ENCODE results near the gene MARK4. TPM values are rescaled to one million over a fixed set of nuclear protein-coding genes. Genes with fewer than 3 reads are reported as not detected.
"Not testable (repeated sequence)": the region's sequence is repeated elsewhere in the genome, so short reads cannot be mapped to it uniquely, and the experiment has no call there.

Gene MARK4
- total RNA-seq, 1 experiment from 2014 or later = 58.5 TPM

DNA sequence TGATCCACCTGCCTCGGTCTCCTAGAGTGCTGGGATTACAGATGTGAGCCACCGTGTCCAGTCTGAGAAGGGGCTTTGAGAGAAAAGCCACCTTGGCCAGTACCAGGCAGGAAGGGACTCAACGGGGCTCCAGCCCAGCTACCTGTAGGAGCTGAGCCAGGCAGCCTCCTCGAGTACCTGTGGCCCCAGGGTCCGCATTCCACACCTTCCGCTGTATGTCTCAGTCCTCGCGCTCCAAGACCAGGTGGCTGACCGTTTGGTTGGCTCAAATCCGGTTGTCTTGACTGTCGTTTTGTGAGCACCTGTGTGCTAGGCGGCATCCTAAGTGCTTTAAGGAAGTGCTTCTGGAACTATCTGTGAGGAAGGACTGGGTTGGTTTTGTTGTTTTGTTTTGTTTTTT is 16.2 kb downstream of the MARK4 start:
- no peaks in the 10 kb centered on the region for H3K9me3 Mint-ChIP-seq
- peaks cover 12% of the 10 kb centered on the region for H3K36me3 Mint-ChIP-seq
- no peaks in the 10 kb centered on the region for H3K4me1 Mint-ChIP-seq
- H3K27ac Mint-ChIP-seq = no peak overlapping the region; the same call in 1 of the 2 replicates
- CTCF ChIA-PET = interaction anchor here (1.4 kb wide), 1 partner anchor 278 kb away, joined by 3 read pairs; no protein-coding TSS in a partner anchor
- DNase-seq (ENCODE audit: low spot score) = no peak
- no peaks in the 10 kb centered on the region for H3K27me3 Mint-ChIP-seq (ENCODE audit: low read depth)
- H3K4me3 Mint-ChIP-seq = no peak overlapping the region
- no peak for ATAC-seq
- POLR2A ChIA-PET = no interaction called here
- no peak for TF ChIP-seq GRHL2 (CRISPR knock-in tag; IDR thresholded peaks at IDR 0.05; ENCODE audit: insufficient replicate concordance, severe bottlenecking)
- no peak for TF ChIP-seq ZNF121 (CRISPR knock-in tag; IDR thresholded peaks at IDR 0.05)
- TF ChIP-seq TEAD1 (CRISPR knock-in tag; IDR thresholded peaks at IDR 0.05) = no peak
- no peak for TF ChIP-seq ATF1 (CRISPR knock-in tag; IDR thresholded peaks at IDR 0.05)
- TF ChIP-seq, protein P1, sequence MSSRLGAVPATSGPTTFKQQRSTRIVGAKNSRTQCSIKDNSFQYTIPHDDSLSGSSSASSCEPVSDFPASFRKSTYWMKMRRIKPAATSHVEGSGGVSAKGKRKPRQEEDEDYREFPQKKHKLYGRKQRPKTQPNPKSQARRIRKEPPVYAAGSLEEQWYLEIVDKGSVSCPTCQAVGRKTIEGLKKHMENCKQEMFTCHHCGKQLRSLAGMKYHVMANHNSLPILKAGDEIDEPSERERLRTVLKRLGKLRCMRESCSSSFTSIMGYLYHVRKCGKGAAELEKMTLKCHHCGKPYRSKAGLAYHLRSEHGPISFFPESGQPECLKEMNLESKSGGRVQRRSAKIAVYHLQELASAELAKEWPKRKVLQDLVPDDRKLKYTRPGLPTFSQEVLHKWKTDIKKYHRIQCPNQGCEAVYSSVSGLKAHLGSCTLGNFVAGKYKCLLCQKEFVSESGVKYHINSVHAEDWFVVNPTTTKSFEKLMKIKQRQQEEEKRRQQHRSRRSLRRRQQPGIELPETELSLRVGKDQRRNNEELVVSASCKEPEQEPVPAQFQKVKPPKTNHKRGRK (CRISPR knock-in tag; IDR thresholded peaks at IDR 0.05; ENCODE audit: borderline replicate concordance) = no peak
- no peak for TF ChIP-seq GTF2I (CRISPR knock-in tag; conservative IDR thresholded peaks at IDR 0.05)
- TF ChIP-seq, protein P2, sequence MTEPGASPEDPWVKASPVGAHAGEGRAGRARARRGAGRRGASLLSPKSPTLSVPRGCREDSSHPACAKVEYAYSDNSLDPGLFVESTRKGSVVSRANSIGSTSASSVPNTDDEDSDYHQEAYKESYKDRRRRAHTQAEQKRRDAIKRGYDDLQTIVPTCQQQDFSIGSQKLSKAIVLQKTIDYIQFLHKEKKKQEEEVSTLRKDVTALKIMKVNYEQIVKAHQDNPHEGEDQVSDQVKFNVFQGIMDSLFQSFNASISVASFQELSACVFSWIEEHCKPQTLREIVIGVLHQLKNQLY (CRISPR knock-in tag; IDR thresholded peaks at IDR 0.05) = no peak
- TF ChIP-seq, protein P3, sequence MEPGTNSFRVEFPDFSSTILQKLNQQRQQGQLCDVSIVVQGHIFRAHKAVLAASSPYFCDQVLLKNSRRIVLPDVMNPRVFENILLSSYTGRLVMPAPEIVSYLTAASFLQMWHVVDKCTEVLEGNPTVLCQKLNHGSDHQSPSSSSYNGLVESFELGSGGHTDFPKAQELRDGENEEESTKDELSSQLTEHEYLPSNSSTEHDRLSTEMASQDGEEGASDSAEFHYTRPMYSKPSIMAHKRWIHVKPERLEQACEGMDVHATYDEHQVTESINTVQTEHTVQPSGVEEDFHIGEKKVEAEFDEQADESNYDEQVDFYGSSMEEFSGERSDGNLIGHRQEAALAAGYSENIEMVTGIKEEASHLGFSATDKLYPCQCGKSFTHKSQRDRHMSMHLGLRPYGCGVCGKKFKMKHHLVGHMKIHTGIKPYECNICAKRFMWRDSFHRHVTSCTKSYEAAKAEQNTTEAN (CRISPR knock-in tag; IDR thresholded peaks at IDR 0.05) = no peak
- TF ChIP-seq OVOL2 (CRISPR knock-in tag; IDR thresholded peaks at IDR 0.05; ENCODE audit: borderline replicate concordance) = no peak
- no peak for TF ChIP-seq ZNF219 (CRISPR knock-in tag; IDR thresholded peaks at IDR 0.05; ENCODE audit: borderline replicate concordance)
- TF ChIP-seq, protein P4, sequence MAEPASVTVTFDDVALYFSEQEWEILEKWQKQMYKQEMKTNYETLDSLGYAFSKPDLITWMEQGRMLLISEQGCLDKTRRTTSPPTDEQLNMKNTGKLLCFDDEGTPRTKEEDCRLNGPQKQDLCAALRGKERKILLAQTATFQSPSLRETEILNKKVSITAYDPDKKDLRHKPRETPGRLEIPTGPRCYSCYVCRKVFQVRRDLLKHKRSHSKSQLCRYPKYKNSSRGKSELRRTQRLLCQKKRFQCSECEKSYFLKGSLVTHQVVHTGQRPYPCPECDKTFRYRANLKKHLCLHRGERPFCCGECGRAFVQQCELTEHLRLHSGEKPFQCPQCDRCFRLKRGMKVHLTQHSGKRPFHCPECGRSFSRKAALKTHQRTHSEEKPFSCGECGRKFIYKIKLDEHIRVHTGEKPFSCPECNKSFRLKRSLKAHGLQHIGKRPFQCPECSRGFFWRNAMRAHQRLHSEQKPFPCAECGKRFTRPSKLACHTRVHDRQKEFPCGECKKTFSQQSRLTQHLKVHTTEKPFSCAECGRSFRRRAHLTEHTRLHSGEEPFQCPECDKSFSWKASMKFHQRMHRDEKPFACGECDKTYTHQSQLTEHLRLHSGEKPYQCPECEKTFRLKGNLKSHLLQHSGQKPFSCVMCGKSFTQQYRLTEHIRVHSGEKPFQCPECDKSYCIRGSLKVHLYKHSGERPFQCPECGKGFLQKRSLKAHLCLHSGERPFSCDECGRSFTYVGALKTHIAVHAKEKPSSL (CRISPR knock-in tag; conservative IDR thresholded peaks at IDR 0.05) = no peak
- TF ChIP-seq, protein P5, sequence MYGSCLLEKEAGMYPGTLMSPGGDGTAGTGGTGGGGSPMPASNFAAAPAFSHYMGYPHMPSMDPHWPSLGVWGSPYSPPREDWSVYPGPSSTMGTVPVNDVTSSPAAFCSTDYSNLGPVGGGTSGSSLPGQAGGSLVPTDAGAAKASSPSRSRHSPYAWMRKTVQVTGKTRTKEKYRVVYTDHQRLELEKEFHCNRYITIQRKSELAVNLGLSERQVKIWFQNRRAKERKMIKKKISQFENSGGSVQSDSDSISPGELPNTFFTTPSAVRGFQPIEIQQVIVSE (CRISPR knock-in tag; IDR thresholded peaks at IDR 0.05; ENCODE audit: borderline replicate concordance) = no peak
- TF ChIP-seq ZNF317 (CRISPR knock-in tag; IDR thresholded peaks at IDR 0.05; ENCODE audit: borderline replicate concordance, low read depth) = no peak
- TF ChIP-seq ZBTB21 (CRISPR knock-in tag; IDR thresholded peaks at IDR 0.05; ENCODE audit: borderline replicate concordance) = no peak
- no peak for TF ChIP-seq RELA (CRISPR knock-in tag; IDR thresholded peaks at IDR 0.05; ENCODE audit: borderline replicate concordance)
- no peak for TF ChIP-seq SMAD3 (CRISPR knock-in tag; IDR thresholded peaks at IDR 0.05; ENCODE audit: borderline replicate concordance)

DNA sequence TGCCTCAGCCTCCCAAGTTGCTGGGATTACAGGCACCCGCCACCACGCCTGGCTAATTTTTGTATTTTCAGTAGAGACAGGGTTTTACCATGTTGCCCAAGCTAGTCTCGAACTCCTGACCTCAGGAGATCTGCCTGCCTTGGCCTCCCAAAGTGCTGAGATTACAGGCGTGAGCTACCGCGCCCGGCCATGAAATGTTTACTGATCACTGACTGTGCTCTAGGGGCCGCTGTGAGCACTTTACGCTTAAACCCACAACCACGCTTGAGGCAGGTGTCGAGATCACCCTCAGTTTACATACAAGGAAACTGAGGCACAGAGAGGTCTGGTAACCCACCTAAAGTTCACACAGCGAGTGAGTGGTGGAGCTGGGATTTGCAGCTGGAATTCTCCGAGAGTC is 18.9 kb downstream of the MARK4 start:
- H3K4me3 Mint-ChIP-seq; H3K27me3 Mint-ChIP-seq (ENCODE audit: low read depth); ATAC-seq; H3K9me3 Mint-ChIP-seq; H3K4me1 Mint-ChIP-seq; POLR2A ChIA-PET; H3K27ac Mint-ChIP-seq; DNase-seq (ENCODE audit: low spot score): not testable (repeated sequence)
- CTCF ChIA-PET = interaction anchor here (0.6 to 1.0 kb wide), 5 partner anchors 11 to 100 kb away, joined by 3 read pairs; partner anchors contain the start of gene ERCC2
- H3K36me3 Mint-ChIP-seq = peaks cover 20% of the 10 kb centered on the region
